MG63 (cell line): ENCODE measurements around the gene RAB18. TPM values are rescaled to one million over a fixed set of nuclear protein-coding genes. Genes with fewer than 3 reads are reported as not detected.

Experiments used
- DNase-seq: peaks from one replicate; pipeline ENCODE4 v3.0.0-alpha.2; 2020
- H3K27me3 ChIP-seq: fragments of 250-450 bp; sonication (Bioruptor Pico); 2 replicates; pipeline ENCODE4 v1.5.1; 2020; ENCODE audit warnings: mild to moderate bottlenecking, moderate library complexity
- H3K36me3 ChIP-seq: fragments of 250-450 bp; sonication (Bioruptor Pico); 2 replicates; pipeline ENCODE4 v1.5.1; 2020; ENCODE audit warnings: mild to moderate bottlenecking, moderate library complexity
- H3K4me3 ChIP-seq: fragments of 250-450 bp; sonication (Bioruptor Pico); 2 replicates; pipeline ENCODE4 v1.5.1; 2020; ENCODE audit warnings: mild to moderate bottlenecking, moderate library complexity
- H3K9me3 ChIP-seq: fragments of 250-450 bp; sonication (Bioruptor Pico); 2 replicates; pipeline ENCODE4 v1.5.1; 2020; ENCODE audit warnings: mild to moderate bottlenecking, moderate library complexity
- total RNA-seq: library from RNA; depleted of rRNA; stranded (reverse); fragments of >200 nt; shearing (Covaris generic); gene quantifications from 2 replicates; pipeline ENCODE4 v1.2.3, GENCODE V29; 2014; ENCODE audit warnings: low replicate concordance

Gene RAB18
- total RNA-seq, 1 experiment from 2014 or later = 61.0 TPM

DNA sequence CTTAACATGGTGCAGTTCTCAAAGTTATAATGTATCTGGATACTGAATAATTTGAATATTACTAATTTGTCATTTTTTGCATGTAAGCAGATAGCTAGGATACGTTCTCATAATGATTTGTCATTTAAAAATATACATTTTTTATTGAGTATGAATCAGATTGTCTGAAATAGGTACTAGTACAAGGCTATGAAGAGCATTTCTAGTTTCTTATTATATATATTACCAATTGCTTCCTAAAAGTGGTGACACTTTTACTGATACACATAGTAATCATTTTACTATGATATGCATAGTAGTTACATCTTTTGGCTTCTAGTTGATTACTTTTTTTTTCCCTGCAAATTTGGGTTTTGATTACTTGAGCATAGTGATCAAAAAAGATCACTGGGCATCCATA lies 26.4 kb downstream of the RAB18 start:
- no peak for DNase-seq
- H3K9me3 ChIP-seq = no peaks in the 10 kb centered on the region
- no peak overlapping the region for H3K4me3 ChIP-seq
- peaks cover 18% of the 10 kb centered on the region for H3K36me3 ChIP-seq
- H3K27me3 ChIP-seq = no peaks in the 10 kb centered on the region

DNA sequence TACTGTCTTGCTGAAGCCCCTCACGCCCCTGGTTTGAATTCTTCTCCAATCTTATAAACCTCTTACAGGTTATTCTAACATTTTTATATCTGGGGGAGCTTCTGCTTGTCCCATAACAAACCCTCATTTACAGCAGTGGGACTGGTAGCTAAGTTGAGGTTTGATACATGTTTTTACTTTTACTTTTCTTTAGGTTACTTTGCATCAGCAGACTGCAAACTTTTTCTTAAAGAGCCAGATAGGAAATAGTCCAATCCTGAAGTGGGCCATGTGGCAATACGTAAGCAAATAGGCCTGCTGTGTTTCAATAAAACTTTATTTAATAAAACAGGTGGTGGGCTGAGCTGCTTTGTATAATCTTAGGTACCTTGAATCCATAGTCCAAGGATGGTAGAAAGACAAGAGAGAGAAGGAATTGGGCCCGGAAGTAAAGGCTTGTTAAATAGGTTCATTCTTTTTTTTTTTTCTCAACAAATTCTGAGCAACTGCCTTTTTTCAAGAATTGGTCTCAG lies 27.3 kb downstream of the RAB18 start:
- Histone ChIP-seq H3K4me3 (no peak overlapping the region), H3K9me3 (no peaks in the 10 kb centered on the region), H3K36me3 (peaks cover 18% of the 10 kb centered on the region), H3K27me3 (no peaks in the 10 kb centered on the region)
- DNase-seq = no peak

DNA sequence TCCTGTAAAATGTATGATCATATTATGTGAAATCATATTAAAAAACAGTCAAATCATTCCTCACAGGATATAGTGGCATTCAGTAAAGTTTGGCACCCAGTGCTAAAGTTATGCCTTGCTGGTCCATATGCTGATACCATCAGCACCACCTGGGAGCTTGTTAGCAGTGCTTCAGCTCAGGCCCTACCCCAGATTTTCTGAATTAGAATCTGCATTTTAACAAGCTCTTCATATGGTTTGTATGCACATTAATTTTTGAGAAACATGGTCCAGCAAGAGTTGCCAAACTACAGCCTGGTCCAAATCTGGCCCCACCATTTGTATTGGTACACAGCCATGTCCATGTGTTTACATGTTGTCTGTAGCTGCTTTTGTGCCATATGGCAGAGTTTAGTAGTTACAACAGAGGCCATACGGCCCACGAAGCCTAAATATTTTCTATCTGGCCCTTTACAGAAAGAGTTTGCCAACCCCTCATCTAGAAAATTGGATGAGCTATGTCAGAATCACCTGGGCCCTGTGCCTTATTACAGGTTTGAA lies 30.1 kb downstream of the RAB18 start:
- Histone ChIP-seq H3K4me3 (no peak overlapping the region), H3K36me3 (peaks cover 37% of the 10 kb centered on the region), H3K27me3 (no peaks in the 10 kb centered on the region), H3K9me3 (no peaks in the 10 kb centered on the region)
- DNase-seq = no peak

DNA sequence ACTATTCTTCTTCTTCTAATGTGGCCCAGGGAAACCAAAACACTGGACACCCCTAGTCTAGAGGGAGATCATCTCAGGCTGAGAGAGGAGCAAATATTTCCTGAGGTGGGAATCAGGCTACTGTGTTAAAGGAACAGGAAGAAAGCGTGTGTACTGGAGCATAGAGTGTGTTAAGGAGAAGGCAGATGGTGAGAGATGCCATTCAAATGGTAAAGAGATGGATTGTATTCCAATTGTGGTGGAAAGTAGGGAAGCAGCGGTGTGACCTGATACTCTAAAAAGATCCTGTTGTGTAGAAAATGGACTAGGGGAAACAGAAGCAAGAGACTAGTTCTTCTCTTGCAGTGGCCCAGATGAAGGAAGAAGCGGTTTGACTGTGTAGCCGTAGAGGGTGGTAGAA lies 31.2 kb downstream of the RAB18 start:
- Histone ChIP-seq H3K4me3 (no peak overlapping the region), H3K27me3 (no peaks in the 10 kb centered on the region), H3K9me3 (no peaks in the 10 kb centered on the region), H3K36me3 (peaks cover 46% of the 10 kb centered on the region)
- no peak for DNase-seq

DNA sequence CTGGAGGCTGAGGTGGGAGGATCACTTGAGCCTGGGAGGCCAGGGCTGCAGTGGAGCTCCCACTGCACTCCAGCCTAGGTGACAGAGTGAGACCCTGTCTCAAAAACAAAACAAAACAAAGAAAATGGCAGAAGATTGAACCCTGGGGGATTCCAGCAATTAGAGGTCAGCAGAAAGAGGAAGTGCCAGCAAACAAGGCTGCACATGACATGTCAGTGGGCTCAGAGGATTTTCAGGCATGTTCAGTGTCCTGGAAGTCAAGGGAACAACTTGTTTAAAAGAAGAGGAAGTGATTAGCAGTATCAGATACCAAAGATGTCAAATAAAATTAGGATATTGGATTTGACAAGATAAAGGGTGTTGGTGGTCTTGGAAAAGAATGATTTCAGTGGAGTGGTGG lies 32.3 kb downstream of the RAB18 start:
- Histone ChIP-seq H3K36me3 (peaks cover 46% of the 10 kb centered on the region), H3K4me3 (no peak overlapping the region), H3K27me3 (no peaks in the 10 kb centered on the region), H3K9me3 (no peaks in the 10 kb centered on the region)
- DNase-seq = no peak

DNA sequence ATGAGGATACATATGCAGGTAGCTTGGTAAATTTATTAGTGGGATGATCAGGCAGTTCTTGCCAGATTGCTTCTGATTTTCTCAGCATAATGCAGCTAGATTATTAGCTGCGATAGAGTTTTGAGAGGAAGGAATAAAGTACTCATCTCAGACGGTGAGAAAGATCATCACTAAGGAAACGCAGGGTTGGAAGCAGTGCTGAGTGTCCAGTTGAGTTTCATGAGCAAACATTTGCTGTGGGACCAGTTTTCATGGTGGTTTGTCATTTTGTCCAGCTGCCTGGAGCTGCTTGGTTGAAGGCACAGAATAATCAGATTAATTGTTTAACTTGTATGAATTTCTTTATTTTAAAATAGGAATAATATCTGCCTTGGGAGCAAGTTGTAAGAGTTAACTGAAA lies 33.1 kb downstream of the RAB18 start:
- Histone ChIP-seq H3K27me3 (no peaks in the 10 kb centered on the region), H3K36me3 (peaks cover 48% of the 10 kb centered on the region), H3K9me3 (no peaks in the 10 kb centered on the region), H3K4me3 (no peak overlapping the region)
- no peak for DNase-seq

DNA sequence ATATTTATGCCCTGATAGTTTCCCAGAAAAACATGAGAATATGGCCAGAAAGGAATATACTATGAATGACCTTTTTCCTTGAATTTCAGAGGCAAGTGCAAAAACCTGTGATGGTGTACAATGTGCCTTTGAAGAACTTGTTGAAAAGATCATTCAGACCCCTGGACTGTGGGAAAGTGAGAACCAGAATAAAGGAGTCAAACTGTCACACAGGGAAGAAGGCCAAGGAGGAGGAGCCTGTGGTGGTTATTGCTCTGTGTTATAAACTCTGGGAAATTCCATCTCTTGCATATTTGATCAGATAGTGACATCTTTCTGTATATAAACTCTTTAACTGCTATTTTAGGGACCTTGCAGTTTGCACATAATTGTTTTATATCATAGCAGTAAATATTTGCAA lies 33.7 kb downstream of the RAB18 start:
- DNase-seq = no peak
- Histone ChIP-seq H3K36me3 (peaks cover 47% of the 10 kb centered on the region), H3K9me3 (no peaks in the 10 kb centered on the region), H3K4me3 (no peak overlapping the region), H3K27me3 (no peaks in the 10 kb centered on the region)

DNA sequence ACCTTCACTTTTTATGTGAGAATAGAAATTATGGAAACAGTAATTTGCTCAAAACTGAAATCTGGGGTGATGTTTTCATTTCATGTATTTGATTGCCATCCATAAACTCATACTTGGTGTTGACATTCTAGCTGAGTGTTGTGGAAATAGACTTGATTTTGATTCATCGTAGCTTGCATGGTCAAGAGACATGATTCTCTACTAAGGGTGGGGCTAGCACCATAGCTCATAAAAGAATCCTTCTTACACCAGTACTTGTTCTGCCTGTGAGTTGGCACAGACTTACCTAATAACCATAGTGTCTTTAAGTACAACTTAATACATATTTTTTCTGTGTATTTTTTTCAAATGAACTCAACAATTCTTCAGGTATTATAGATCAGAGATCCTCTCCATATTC lies 36.6 kb downstream of the RAB18 start:
- Histone ChIP-seq H3K9me3 (no peaks in the 10 kb centered on the region), H3K4me3 (no peak overlapping the region), H3K36me3 (peaks cover 35% of the 10 kb centered on the region), H3K27me3 (no peaks in the 10 kb centered on the region)
- no peak for DNase-seq

DNA sequence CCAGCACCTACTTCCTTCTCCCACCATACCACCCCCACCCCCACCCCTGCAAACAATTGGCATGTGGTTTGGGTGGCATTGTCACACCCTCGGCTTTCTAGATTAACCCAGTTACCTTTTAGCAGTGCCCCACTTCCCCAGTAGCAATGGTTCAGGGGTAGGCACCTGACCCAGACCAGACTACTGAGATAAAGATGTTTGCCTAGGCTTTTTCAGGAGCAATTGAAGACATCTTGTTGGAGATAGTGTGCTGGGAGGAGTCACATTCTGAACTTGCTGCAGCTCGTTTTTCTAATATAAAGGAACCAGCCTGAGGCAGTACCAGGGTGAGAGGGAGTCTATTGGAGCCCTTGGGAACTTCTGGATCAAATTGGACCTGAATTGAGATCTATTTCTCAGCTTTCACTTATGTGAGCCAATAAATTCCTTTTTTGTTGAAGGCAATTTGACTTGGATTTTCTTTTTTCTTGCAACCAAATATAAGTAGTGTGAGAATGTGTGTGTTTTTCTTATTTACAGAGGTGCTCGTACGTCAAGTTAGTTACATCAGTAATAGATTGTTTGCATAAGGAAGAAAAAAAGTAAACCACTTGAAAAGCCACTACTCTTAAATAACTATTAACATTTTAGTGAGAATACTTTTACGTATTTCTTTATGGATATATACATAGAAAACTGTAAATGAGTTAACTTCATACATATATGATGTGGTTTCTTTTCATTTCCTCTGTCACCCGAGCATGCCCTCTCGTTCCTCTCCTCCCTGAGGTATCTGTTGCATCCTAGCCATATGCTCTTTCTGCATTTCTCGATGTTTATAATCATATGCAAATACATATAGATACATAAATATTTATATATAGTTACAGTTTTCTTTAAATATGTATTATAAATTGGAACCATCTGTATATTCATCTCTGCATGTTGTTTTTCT lies 38.0 kb downstream of the RAB18 start:
- Histone ChIP-seq H3K27me3 (no peaks in the 10 kb centered on the region), H3K9me3 (no peaks in the 10 kb centered on the region), H3K4me3 (no peak overlapping the region), H3K36me3 (peaks cover 35% of the 10 kb centered on the region)
- DNase-seq = no peak

DNA sequence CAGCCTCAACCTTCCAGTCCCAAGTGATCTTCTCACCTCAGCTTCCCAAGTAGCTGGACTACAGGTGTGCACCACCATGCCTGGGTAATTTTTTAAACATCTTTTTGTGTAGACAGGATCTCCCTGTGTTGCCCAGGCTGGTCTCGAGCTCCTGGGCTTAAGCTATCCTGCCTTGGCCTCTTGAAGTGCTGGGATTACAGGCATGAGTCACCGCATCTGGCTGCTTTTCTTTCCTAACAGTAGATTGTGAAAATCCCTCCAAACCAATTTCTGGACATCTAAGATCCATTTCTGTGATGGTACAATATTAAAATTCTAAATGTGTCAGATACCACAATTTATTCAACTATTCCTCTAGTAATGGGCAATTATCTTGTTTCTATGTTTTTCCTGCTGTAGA lies 38.7 kb downstream of the RAB18 start:
- Histone ChIP-seq H3K27me3 (no peaks in the 10 kb centered on the region), H3K9me3 (no peaks in the 10 kb centered on the region), H3K4me3 (no peak overlapping the region), H3K36me3 (peaks cover 35% of the 10 kb centered on the region)
- peak; percentile 62 for DNase-seq

DNA sequence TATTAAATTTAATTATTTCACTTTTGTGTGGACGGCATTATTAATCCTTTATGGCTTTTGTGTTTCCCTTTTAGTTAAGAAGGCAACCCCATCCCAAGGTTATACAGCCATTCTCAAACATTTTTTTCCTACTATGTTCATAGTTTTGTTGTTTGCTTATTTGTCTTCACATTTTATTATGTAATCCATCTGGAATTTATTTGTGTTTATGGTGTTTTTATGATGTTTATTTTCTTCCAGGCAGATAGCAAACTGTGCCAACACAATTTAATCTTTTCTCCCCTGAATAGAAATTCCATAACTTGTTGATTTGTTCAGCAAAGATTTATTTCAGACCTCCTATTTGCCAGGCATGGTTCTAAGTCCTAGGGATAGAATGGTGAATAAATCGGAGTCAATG lies 42.9 kb downstream of the RAB18 start:
- no peak overlapping the region for H3K4me3 ChIP-seq
- no peaks in the 10 kb centered on the region for H3K27me3 ChIP-seq
- H3K36me3 ChIP-seq = peaks cover 14% of the 10 kb centered on the region
- H3K9me3 ChIP-seq = no peaks in the 10 kb centered on the region
- no peak for DNase-seq

DNA sequence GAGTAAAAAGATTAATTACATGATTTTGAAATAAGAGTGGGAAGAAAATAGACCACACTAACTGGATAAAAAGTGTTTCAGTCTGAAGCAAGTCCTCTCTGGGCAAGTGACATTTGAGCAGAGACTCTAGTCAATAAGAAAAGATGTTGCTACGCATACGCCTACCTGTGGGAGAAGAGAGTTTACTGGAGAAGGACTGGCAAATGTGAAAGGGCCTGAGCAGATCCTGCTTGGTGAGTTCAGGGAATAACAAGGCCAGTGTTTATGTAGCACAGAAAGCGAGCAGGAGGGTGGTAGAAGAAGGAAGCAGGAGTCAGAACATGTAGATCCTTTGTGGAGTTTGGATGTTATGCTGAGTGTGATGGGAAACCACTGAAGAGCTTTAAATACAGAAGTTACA lies 43.4 kb downstream of the RAB18 start:
- H3K9me3 ChIP-seq = no peaks in the 10 kb centered on the region
- peaks cover 12% of the 10 kb centered on the region for H3K36me3 ChIP-seq
- no peak overlapping the region for H3K4me3 ChIP-seq
- H3K27me3 ChIP-seq = no peaks in the 10 kb centered on the region
- DNase-seq = no peak

DNA sequence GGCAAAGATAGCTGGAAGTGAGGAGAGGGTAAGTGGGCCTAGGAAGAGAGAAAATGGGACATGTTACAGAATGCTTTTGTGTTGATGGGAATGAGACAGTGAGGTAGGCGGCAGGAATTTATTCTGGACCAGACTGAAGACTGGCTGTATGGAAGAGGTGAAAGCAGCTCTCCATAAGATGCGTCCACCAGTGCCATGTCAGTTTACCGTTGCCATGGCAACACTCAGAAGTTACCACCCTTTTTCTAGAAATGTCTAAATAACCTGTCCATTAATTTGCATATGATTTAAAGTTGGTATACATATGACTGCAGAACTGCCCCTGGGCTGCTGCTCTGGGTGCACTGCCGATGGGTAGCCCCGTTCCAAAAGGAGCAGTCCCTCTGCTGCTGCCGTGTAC lies 46.7 kb downstream of the RAB18 start:
- Histone ChIP-seq H3K36me3 (peaks cover 8% of the 10 kb centered on the region; the same call in 1 of the 2 replicates), H3K9me3 (no peaks in the 10 kb centered on the region), H3K27me3 (no peaks in the 10 kb centered on the region), H3K4me3 (no peak overlapping the region)
- no peak for DNase-seq

DNA sequence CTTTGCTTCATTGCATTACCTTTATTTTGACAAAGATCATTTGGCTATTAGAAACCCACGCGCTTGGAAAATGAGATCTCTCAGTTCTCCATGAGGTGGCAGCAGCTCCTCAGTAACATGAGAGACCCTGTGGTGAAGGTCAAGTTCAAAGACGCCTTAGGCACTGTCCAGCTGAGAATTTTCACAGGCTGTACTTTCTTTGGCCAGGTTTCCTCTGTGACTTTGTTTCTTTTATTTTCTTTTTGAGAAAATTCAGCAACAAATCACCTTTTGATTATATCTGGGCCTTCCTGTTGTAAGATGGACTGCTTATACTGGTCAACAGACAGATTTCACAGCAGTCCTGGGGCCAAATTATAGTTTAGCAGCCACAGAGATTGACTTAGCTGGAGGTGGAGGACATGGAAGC lies 54.5 kb downstream of the RAB18 start:
- Histone ChIP-seq H3K36me3 (no peaks in the 10 kb centered on the region), H3K4me3 (no peak overlapping the region), H3K9me3 (no peaks in the 10 kb centered on the region), H3K27me3 (no peaks in the 10 kb centered on the region)
- peak; percentile 53 for DNase-seq

DNA sequence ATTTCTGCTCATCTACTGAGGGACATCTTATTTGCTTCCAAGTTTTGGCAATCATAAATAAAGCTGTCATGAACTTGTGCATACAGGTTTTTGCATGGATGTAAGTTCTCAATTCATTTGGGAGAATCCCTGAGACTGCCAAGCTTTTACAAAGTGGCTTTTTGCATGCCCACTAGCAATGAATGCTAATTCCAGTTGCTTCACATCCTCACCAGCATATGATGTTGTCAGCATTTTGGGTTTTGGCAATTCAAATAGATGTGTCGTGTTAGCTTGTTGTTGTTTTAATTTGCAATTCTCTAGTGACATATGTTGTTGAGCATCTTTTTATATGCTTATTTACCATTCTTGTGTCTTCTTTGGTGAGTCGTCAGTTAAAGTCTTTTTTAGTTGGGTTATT lies 57.2 kb downstream of the RAB18 start:
- no peaks in the 10 kb centered on the region for H3K27me3 ChIP-seq
- no peak for DNase-seq
- no peak overlapping the region for H3K4me3 ChIP-seq
- no peaks in the 10 kb centered on the region for H3K36me3 ChIP-seq
- no peaks in the 10 kb centered on the region for H3K9me3 ChIP-seq

DNA sequence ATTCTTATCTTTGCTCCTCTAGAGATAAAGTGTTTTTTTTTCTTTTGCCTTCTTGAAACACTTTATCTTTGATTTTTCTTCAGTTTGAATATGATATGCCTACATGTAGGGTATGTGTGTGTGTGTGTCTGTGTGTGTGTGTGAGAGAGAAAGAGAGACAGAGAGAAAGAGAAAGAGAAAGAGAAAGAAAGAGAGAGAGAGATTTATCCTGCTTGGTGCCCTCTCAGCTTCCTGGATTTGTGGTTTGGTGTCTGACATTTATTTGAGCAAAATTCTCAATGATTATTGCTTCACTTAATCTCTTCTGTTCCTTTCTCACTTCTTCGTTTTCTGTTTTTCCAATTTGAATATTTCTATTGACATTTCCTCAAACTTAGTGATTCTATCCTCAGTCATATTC lies 60.3 kb downstream of the RAB18 start:
- Histone ChIP-seq H3K4me3 (no peak overlapping the region), H3K27me3 (no peaks in the 10 kb centered on the region), H3K9me3 (no peaks in the 10 kb centered on the region; the same call in 1 of the 2 replicates), H3K36me3 (no peaks in the 10 kb centered on the region)
- DNase-seq = no peak

DNA sequence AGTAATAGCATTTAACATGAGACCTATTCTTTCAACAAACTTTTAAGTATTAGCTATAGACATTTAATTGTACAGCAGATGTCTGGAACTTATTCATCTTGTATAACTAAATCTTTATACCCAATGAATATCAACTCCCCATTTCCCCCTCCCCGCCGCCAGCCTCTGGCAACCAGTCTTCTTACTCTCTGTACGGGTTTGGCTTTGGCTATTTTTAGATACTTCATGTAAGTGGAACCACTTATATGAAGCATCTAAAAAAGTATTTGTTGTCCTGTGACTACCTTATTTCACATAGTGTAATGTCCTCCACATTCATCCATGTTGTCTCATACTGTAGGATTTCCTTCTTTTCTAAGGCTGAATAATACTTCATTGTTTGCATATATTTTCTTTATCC lies 60.8 kb downstream of the RAB18 start:
- Histone ChIP-seq H3K36me3 (no peaks in the 10 kb centered on the region), H3K27me3 (no peaks in the 10 kb centered on the region), H3K4me3 (no peak overlapping the region), H3K9me3 (no peaks in the 10 kb centered on the region; the same call in 1 of the 2 replicates)
- DNase-seq = no peak
